Measurements from ENCODE around the gene ARID3A.

Gene ARID3A

DNA sequence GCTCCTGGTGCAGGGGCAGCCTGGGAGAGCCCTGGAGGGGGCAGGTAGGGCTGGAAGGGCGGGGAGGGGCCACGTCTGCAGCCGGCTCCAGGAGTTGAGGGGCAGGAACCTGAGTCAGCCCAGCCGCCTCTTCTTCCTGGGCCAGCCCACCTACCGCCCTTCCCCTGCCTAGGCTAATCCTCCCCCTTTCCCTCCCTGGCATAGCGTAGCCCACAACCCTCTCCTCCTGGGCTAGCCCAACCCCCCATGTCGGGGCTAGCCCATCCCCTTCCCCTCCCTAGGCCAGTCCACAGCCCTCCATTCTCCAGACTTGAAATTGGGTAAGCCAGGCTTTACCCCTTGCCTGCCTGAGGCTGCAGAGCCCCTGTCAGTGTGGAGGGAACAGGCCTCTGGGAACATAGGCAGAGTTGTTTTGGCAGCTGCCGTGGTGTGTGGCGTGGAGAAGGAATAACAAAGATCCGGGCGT, 37.7 kb downstream of the ARID3A start:
- DNase-seq, result no peak

DNA sequence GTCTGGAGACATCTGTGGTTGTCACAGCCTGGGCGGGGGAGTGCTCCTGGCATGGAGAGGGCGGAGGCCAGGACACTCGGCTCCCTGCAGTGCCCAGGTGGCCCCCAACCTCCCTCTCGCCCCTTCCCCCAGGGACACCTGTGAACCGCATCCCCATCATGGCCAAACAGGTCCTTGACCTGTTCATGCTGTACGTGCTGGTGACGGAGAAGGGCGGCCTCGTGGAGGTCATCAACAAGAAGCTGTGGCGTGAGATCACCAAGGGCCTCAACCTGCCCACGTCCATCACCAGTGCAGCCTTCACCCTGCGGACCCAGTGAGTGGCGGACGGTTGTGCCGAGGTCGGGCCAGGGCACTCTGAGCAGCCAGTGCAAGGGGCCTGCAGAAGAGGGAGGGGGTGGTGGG, 38.3 kb downstream of the ARID3A start:
- DNase-seq, result no peak

DNA sequence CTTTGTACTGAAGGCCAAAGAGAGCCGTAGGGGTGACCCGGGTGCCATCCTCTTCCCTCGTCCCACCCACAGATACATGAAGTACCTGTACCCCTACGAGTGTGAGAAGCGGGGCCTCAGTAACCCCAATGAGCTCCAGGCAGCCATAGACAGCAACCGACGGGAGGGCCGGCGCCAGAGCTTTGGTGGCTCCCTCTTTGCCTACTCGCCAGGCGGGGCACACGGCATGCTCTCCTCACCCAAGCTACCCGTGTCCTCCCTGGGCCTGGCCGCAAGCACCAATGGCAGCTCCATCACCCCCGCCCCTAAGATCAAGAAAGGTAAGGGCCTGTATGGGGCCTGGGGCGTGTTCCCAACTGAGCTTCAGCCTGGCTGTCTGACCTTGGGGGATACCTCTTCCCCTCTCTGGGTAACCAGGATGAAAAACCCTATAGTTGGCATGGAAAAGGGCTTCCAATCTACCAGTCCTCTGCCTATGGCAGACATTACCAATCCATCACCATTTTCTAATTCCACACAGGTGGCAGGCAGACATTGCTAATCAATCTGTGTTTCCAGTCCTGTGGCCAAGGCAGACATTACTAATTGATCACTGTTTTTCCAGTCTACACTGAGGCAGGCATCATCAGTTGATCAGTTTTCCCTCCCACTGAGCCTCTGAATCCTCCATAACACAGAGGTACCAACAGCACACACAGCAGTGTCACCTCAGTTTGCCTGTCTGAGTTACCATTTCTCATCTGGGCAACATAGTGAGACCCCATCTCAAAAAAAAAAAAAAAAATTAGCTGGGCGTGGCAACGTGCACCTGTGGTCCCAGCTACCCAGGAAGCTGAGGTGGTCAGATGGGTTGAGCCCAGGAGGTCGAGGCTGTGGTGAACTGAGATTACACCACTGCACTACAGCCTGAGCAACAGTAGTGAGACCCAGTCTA, 39.2 kb downstream of the ARID3A start:
- no peak for DNase-seq

- no peak for DNase-seq
Measured at GRCh38 chr19:966485-967088, 40.8 kb downstream of the ARID3A start.

DNA sequence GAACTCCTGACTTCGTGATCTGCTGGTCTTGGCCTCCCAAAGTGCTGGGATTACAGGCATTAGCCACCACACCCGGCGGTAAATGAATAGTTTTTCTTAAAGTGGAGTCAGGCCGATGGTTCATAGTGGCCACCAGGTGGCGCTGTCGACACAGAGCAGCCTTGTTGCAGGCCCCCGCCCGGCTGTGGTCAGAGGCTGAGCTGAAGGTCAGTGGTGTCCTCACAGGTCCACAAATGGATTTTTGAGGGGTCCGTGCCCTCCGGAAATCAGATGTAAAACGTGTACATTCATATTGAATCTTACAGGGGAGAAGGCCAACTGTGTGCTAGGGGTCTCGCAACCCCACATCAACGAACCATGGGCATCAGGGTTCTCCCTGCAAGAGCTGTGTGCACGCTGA, 44.9 kb downstream of the ARID3A start:
- no peak for DNase-seq

- no peak for DNase-seq
Measured at GRCh38 chr19:971795-972194, 46.0 kb downstream of the ARID3A start.

- DNase-seq, result no peak
Measured at GRCh38 chr19:972281-972680, 46.4 kb downstream of the ARID3A start.

DNA sequence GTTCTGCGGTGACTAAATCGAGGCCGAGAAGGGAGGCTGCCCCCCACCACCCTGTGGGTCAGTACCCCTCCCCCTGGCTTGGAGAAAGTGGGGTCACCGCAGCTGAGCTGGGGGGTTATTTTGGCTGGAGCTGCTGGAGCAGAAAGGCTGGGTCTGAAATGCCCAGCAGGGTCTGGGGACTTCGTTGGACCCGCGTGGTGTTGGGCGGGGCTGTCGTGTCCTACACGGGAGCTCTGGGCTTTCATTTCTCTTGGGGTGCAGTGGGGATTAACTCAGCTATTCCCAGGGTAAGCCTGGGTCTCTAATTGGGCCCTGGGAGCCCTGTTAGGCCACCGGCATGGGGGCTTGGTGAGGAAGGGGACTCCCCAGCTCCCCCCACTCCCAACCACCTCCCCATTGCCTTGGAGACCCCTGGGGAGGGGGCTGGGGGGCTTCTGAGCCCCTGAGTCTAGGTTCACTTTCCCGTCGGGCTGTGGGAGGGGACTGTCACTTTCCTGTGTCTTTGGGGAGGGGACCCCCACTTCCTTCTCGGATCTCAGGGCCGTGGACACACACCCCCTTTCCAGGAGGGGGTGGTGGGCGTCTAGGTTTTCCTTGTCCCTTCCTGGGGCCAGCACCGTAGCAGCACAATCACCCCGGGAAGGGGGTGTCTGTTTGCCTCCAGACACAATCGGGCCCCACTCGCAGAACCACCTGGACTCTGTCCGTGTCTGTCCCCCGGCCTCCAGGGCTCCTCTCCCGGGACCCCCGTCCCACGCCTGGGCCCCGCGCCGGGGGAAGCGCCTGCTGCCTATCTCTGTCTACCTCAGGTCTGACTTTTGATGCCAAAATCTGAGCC, 48.1 kb downstream of the ARID3A start:
- DNase-seq, result no peak

- no peak for DNase-seq
Measured at GRCh38 chr19:974564-975257, 48.9 kb downstream of the ARID3A start.

DNA sequence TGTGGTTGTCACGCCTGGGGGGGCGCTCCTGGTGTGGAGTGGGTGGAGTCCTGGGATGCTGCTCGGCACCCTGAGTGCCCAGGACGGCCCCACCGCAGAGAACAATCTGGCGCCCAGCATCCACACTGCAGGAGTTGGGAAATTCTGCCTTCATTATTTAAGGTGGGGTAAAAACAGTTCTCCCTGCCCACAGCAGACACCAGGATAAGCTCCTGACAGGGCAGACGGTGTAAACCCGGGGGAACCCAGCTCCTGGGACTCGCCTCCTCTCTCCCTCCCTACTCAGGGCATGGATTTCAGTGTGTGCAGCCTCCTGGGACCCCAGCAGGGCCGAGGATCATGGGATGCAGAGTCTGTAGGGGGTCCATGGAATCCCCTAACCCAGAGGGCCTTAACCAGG, 50.6 kb downstream of the ARID3A start:
- no peak for DNase-seq

- no peak for DNase-seq
Measured at GRCh38 chr19:977058-977464, 51.2 kb downstream of the ARID3A start.

DNA sequence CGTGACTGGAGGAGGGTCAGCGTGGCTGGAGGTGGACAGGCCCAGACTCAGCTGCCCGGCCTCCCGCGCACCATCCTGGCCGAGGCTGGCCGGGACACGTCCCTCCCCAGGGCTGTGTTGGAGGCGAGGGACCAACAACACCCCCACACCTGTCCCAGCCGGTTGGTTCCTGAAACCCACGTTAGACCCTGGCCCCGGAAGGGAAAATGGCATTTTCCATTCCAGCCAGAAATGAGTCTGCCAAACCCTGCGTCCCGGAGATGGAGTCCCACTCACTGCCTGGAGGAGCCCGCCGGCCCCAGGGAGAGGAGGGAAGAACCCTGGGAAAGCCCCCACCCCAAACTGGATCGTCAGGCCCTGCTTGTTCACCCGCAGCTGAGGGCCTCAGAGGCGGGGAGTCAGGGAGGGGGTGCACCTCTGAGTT, 53.5 kb downstream of the ARID3A start:
- no peak for DNase-seq

- no peak for DNase-seq
Measured at GRCh38 chr19:980133-980998, 54.5 kb downstream of the ARID3A start.

GRCh38 chr19:982567-983170, 56.8 kb downstream of the ARID3A start:
- peak; percentile 17 for DNase-seq

DNA sequence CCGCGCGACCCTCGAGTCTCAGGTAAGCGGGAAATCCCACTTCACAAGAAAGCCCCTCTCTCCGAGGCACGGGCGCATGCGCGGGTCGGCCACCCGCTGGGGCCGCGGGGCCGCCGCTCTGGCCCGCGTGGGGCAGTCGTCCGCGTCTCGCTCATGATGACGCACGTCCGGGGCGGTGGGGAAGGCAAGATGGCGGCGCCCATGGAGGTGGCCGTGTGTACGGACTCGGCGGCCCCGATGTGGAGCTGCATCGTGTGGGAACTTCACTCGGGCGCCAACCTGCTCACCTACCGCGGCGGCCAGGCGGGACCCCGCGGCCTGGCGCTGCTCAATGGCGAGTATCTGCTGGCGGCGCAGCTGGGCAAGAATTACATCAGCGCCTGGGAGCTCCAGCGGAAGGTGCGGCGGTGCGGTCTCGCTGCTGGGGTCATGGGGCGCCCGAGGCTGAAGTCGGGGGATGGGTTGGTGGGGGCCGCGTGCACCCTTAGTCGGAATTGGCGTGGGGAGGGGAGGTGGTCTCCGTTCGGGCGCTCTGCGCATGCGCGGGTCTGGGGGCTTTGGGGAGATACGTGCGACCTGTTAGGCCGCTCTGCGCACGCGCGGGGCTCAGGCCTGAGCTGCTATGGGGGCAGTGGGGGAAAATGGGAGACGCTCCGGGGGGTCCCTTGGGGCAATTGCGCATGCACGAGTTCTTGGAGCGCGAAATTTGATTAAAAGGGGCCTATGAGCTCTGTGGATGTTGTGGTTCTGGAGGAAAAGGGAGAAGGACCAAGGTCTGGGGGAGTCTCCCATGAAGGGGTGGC, 58.5 kb downstream of the ARID3A start, which contains the start of gene WDR18:
Gene WDR18 (plus strand): TSS at position 181 of the 803 bp plus-strand sequence. CDS start 9 bp downstream, at position 190.
- peak; percentile 73 for DNase-seq

DNA sequence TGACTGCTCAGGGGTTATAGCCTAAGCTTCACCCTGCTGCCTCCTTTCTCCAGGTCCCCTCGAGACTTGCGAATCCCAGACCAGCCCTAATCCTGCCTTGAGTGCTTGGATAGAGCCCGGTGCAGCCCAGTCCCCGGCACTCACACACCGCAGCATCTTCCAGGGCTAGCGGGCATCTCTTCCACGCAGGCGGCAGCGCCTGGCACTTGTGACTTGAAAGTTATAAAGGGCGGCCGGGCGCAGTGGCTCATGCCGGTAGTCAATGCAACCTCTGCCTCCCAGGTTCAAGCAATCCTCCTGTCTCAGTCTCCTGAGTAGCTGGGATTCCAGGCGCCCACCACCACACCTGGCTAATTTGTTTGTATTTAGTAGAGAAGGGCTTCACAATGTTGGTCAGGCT, 60.2 kb downstream of the ARID3A start:
- no peak for DNase-seq

GRCh38 chr19:988081-988480, 62.2 kb downstream of the ARID3A start:
- DNase-seq, result no peak

GRCh38 chr19:988510-988909, 62.7 kb downstream of the ARID3A start:
- DNase-seq, result no peak

DNA sequence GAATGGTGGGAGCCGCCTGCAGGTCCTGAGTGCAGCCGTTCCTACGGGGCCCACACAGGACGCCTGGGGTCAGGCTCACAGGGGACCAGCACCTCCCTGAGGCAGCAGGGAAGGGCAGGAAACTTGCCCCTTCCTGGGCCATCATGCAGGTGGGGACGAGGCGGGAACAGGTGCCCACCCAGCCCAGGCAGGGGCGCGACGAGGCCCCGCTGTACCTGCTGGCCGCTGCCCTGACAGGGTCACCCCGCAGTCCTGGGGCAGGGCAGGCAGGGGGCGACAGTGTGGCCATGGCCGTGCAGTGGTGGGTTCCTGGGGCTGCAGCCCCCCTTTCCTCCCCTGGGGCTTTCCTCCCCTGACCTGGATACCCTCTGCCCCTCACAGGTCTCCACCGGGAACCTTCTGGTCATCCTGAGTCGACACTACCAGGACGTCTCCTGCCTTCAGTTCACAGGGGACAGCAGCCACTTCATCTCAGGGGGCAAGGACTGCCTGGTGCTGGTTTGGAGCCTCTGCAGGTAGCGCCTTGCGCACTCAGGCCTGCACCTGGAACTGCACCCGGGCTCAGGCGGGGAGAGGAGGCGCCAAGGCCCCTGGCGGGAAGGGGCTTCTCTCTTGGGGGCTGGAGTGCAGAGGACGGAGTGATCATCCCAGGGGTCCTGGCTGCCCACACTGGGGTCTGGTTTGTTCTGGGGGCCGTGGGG, 63.7 kb downstream of the ARID3A start:
- no peak for DNase-seq

Data from NCI-H748 treated with DMSO at 0.1 percent for 48 hours (cell line).